Fibroblast of lung (primary cell): Measurements from ENCODE around the gene HAO2. TPM values are rescaled to one million over a fixed set of nuclear protein-coding genes. Genes with fewer than 3 reads are reported as not detected.

Source experiments
- DNase-seq, 2 donors: peaks; one replicate each; pipeline versions ENCODE4 v3.0.0 to v3.0.0-alpha.2; 2010; ENCODE audit warnings: low read depth in 2 of 2
- H2AFZ ChIP-seq: 2 replicates; pipeline ENCODE4 v1.5.1; 2012; ENCODE audit warnings: low read length, control low read depth, inconsistent platforms
- H3K27ac ChIP-seq: 2 replicates; pipeline ENCODE4 v1.5.1; 2011; ENCODE audit warnings: low read length, control low read depth; ENCODE audit not compliant: insufficient read depth
- H3K27me3 ChIP-seq: 2 replicates; pipeline ENCODE4 v1.5.1; 2011; ENCODE audit warnings: mild to moderate bottlenecking, low read length; ENCODE audit not compliant: control insufficient read depth, insufficient read depth
- H3K36me3 ChIP-seq: 2 replicates; pipeline ENCODE4 v1.5.1; 2011; ENCODE audit warnings: low read length; ENCODE audit not compliant: control insufficient read depth, insufficient read depth
- H3K4me1 ChIP-seq: 2 replicates; pipeline ENCODE4 v1.5.1; 2011; ENCODE audit warnings: low read length; ENCODE audit not compliant: control insufficient read depth, insufficient read depth; ENCODE audit errors: extremely low read depth
- H3K4me2 ChIP-seq: 2 replicates; pipeline ENCODE4 v1.5.1; 2011; ENCODE audit warnings: low read length, control low read depth; ENCODE audit not compliant: insufficient read depth; ENCODE audit errors: extremely low read depth
- H3K4me3 ChIP-seq, 4 experiments: fragments of 200-600 bp in 1 of 4; sonication (generic) in 1 of 4; replicated peaks in 1 of 4; 2 replicates each; pipeline ENCODE4 v1.5.1; 2011 to 2016; ENCODE audit warnings: low read length in 4 of 4, low read depth in 3 of 4, mild to moderate bottlenecking in 3 of 4, control low read depth in 2 of 4, inconsistent platforms in 1 of 4, mixed read lengths in 1 of 4; ENCODE audit not compliant: insufficient read depth in 1 of 4; ENCODE audit errors: control extremely low read depth in 1 of 4
- H3K79me2 ChIP-seq: 2 replicates; pipeline ENCODE4 v1.5.1; 2012; ENCODE audit warnings: mild to moderate bottlenecking, low read length, inconsistent platforms; ENCODE audit not compliant: control insufficient read depth, insufficient read depth
- H3K9ac ChIP-seq: 2 replicates; pipeline ENCODE4 v1.5.1; 2011; ENCODE audit warnings: mild to moderate bottlenecking, low read length, control low read depth; ENCODE audit not compliant: insufficient read depth
- H3K9me3 ChIP-seq: 2 replicates; pipeline ENCODE4 v1.5.1; 2012; ENCODE audit warnings: low read depth, low read length; ENCODE audit not compliant: control insufficient read depth, insufficient read depth
- H4K20me1 ChIP-seq: 2 replicates; pipeline ENCODE4 v1.5.1; 2011; ENCODE audit warnings: low read length; ENCODE audit not compliant: control insufficient read depth, insufficient read depth; ENCODE audit errors: extremely low read depth
- EZH2 ChIP-seq: IDR thresholded peaks from 2 replicates; pipeline ENCODE4 v1.5.1; 2012; ENCODE audit warnings: low read length, control low read depth, mild to moderate bottlenecking; ENCODE audit errors: missing control alignments
- polyA plus RNA-seq, 2 donors: library from polyadenylated mRNA; depleted of rRNA in 1 of 2; stranded (reverse) in 1 of 2; unstranded in 1 of 2; fragments of >200 nt; gene quantifications; 2 replicates each; pipeline ENCODE4 v1.2.1, GENCODE V29; 2011 to 2012; ENCODE audit warnings: missing spikeins in 1 of 2
- total RNA-seq: library from RNA; depleted of rRNA; stranded (reverse); fragments of >200 nt; gene quantifications from 2 replicates; pipeline ENCODE4 v1.2.1, GENCODE V29; 2014
- TF ChIP-seq, protein P1 (sequence below), 2 donors: IDR thresholded peaks in 1 of 2; conservative IDR thresholded peaks in 1 of 2; 1 replicate in 1 of 2; 2 replicates in 1 of 2; pipeline ENCODE4 v1.5.1; 2011 to 2012; ENCODE audit warnings: low read length in 2 of 2, control low read depth in 1 of 2, inconsistent platforms in 1 of 2, low read depth in 1 of 2, mild to moderate bottlenecking in 1 of 2

The HAO2 gene
- total and polyA plus RNA-seq, 2 donors (not counting 1 experiment from before 2014, with no cell fraction given) = not detected

DNA sequence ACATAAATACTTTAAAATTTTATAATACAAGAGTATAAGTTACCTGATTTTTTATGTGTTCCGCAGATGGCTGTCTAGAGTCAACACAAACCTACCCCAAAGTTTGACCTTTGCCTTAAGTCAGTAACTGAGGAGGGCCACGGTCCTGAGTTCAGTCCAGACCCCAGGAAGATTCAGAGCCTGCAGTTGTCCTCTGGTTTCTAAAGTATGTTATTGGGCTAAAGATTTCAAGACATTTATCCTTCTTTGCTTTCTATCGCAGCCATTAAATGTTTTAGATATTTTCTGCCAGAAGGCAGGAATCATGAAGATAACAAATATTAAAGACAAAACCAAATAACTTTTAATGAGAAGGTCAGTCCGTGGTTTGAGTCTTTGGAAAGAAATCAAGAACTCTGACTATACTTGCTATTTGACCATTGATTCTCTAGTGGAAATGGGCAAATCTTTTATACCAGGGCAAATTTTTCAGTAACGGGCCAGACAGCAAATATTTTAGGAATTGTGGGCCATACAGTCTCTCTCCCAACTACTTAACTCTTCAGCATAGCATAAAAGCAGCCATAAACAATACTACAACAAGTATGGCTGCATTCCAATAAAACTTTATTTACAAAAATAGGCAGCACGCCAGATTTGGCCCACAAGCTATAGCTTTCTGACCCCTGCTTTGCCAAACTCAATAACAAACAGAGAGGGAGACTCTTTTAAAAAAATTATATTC is 38.0 kb upstream of the HAO2 start:
- H4K20me1 ChIP-seq = no peaks in the 10 kb centered on the region
- DNase-seq = peak in 1 of 2 donors; percentile 19

DNA sequence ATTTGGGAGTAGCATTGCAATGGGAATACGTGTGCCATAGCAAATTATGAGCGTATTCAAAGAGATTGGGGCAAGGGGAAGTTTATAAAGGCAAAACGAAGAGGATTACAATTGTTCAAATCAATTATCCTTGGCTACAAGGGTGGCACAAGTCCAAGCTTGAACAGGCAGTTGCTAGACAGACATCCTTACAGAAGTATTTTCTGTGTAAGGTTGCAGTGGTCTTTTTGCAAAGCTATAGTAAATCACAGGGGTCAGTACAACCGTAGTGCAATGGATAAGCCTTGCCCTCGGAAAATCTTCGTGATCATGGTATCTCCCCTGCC is 37.4 kb upstream of the HAO2 start:
- DNase-seq = no peak
- H3K4me1 ChIP-seq = no peaks in the 10 kb centered on the region
- H3K27ac ChIP-seq = no peak overlapping the region
- no peaks in the 10 kb centered on the region for H3K9me3 ChIP-seq
- no peaks in the 10 kb centered on the region for H4K20me1 ChIP-seq
- no peak overlapping the region for H3K4me2 ChIP-seq
- TF ChIP-seq, protein P1, sequence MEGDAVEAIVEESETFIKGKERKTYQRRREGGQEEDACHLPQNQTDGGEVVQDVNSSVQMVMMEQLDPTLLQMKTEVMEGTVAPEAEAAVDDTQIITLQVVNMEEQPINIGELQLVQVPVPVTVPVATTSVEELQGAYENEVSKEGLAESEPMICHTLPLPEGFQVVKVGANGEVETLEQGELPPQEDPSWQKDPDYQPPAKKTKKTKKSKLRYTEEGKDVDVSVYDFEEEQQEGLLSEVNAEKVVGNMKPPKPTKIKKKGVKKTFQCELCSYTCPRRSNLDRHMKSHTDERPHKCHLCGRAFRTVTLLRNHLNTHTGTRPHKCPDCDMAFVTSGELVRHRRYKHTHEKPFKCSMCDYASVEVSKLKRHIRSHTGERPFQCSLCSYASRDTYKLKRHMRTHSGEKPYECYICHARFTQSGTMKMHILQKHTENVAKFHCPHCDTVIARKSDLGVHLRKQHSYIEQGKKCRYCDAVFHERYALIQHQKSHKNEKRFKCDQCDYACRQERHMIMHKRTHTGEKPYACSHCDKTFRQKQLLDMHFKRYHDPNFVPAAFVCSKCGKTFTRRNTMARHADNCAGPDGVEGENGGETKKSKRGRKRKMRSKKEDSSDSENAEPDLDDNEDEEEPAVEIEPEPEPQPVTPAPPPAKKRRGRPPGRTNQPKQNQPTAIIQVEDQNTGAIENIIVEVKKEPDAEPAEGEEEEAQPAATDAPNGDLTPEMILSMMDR (conservative IDR thresholded peaks at IDR 0.05 in 1 of 2, IDR thresholded peaks at IDR 0.05 in 1 of 2; ENCODE audit: low read depth in 1 of 2, low read length in 2 of 2) = no peak
- TF ChIP-seq EZH2 = no peak
- H3K4me3 ChIP-seq = no peak overlapping the region
- H3K27me3 ChIP-seq = peaks cover 3% of the 10 kb centered on the region
- no peaks in the 10 kb centered on the region for H3K79me2 ChIP-seq
- no peaks in the 10 kb centered on the region for H3K36me3 ChIP-seq
- H3K9ac ChIP-seq = no peak overlapping the region
- H2AFZ ChIP-seq = no peak overlapping the region

More for the DNA sequence above, 38.0 kb upstream of the HAO2 start:
- Histone ChIP-seq H3K27ac (no peak overlapping the region), H3K79me2 (no peaks in the 10 kb centered on the region), H3K9ac (no peak overlapping the region), H2AFZ (no peak overlapping the region), H3K9me3 (no peaks in the 10 kb centered on the region), H3K4me1 (no peaks in the 10 kb centered on the region), H3K4me3 (no peak overlapping the region), H3K36me3 (no peaks in the 10 kb centered on the region), H3K4me2 (no peak overlapping the region), H3K27me3 (peaks cover 3% of the 10 kb centered on the region)
- TF ChIP-seq, protein P1 (conservative IDR thresholded peaks at IDR 0.05 in 1 of 2, IDR thresholded peaks at IDR 0.05 in 1 of 2; ENCODE audit: low read depth in 1 of 2, low read length in 2 of 2) = no peak
- no peak for TF ChIP-seq EZH2

DNA sequence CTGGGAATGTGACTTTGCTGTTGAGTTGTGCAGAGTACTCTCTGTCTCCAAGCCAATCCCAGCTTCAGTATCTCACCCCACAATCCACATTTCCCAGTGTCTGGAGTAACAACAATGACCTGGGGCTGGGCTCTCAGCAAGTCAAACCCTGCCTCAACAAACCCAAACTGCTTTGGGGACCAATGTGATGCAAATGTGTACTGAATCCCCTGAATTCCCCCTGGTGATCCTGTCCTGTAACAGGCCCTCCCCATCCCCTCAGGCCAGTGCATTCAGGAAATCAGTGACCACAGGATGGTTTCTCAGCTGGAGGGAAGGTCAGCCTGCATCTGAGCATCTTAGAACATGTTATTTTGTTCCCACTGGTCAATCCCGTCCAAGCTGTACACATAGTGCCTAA is 36.7 kb upstream of the HAO2 start:
- no peaks in the 10 kb centered on the region for H3K79me2 ChIP-seq
- no peaks in the 10 kb centered on the region for H3K36me3 ChIP-seq
- H3K9me3 ChIP-seq = no peaks in the 10 kb centered on the region
- H4K20me1 ChIP-seq = no peaks in the 10 kb centered on the region
- no peak for DNase-seq
- no peak overlapping the region for H3K4me3 ChIP-seq
- no peak overlapping the region for H3K9ac ChIP-seq
- no peak overlapping the region for H2AFZ ChIP-seq
- H3K4me1 ChIP-seq = no peaks in the 10 kb centered on the region
- no peak overlapping the region for H3K27ac ChIP-seq
- TF ChIP-seq, protein P1 (conservative IDR thresholded peaks at IDR 0.05 in 1 of 2, IDR thresholded peaks at IDR 0.05 in 1 of 2; ENCODE audit: low read depth in 1 of 2, low read length in 2 of 2) = no peak
- TF ChIP-seq EZH2 = no peak
- H3K4me2 ChIP-seq = no peak overlapping the region
- peaks cover under 1% of the 10 kb centered on the region for H3K27me3 ChIP-seq
